Trophoblast cell (in vitro differentiated cells and primary cell): ENCODE data around the gene BANK1.
A peak's percentile ranks its signal among the peaks of the same experiment; 100 is the strongest.

ENCODE experiments used
- DNase-seq, 2 donors: peaks; one replicate each; pipeline ENCODE4 v3.0.0-alpha.2; 2016
- H2AFZ ChIP-seq: 2 replicates; pipeline ENCODE4 v1.6.1; 2013; ENCODE audit warnings: low read length, moderate library complexity, mild to moderate bottlenecking; ENCODE audit not compliant: insufficient read depth, poor library complexity
- H2AK5ac ChIP-seq: 2 replicates; pipeline ENCODE4 v1.6.1; 2013; ENCODE audit warnings: mild to moderate bottlenecking, low read length
- H2BK120ac ChIP-seq: 2 replicates; pipeline ENCODE4 v1.6.1; 2013; ENCODE audit warnings: low read length, mild to moderate bottlenecking, moderate library complexity; ENCODE audit not compliant: insufficient read depth, poor library complexity
- H2BK12ac ChIP-seq: 2 replicates; pipeline ENCODE4 v1.6.1; 2013; ENCODE audit warnings: mild to moderate bottlenecking, low read length, moderate library complexity
- H2BK5ac ChIP-seq: 2 replicates; pipeline ENCODE4 v1.6.1; 2013; ENCODE audit warnings: low read length, low read depth, moderate library complexity, mild to moderate bottlenecking; ENCODE audit not compliant: poor library complexity
- H3K14ac ChIP-seq: 2 replicates; pipeline ENCODE4 v1.6.1; 2013; ENCODE audit warnings: mild to moderate bottlenecking, low read length
- H3K18ac ChIP-seq: 2 replicates; pipeline ENCODE4 v1.6.1; 2013; ENCODE audit warnings: mild to moderate bottlenecking, low read length
- H3K23ac ChIP-seq: 2 replicates; pipeline ENCODE4 v1.6.1; 2013; ENCODE audit warnings: low read length
- H3K27ac ChIP-seq: 2 replicates; pipeline ENCODE4 v1.5.1; 2013; ENCODE audit warnings: low read depth, mild to moderate bottlenecking, inconsistent platforms, low read length, moderate library complexity
- H3K27me3 ChIP-seq: 2 replicates; pipeline ENCODE4 v1.6.1; 2013; ENCODE audit warnings: inconsistent platforms, mild to moderate bottlenecking, low read length, moderate library complexity; ENCODE audit not compliant: insufficient read depth
- H3K36me3 ChIP-seq, 2 experiments: 1 replicate in 1 of 2; 2 replicates in 1 of 2; pipeline ENCODE4 v1.6.1; 2013; ENCODE audit warnings: low read length in 2 of 2, mild to moderate bottlenecking in 2 of 2, moderate library complexity in 1 of 2; ENCODE audit not compliant: insufficient read depth in 2 of 2, control insufficient read depth in 1 of 2
- H3K4ac ChIP-seq: 2 replicates; pipeline ENCODE4 v1.6.1; 2013; ENCODE audit warnings: low read depth, mild to moderate bottlenecking, low read length, moderate library complexity
- H3K4me1 ChIP-seq, 2 experiments: 1 replicate in 1 of 2; 2 replicates in 1 of 2; pipeline ENCODE4 v1.6.1; 2013; ENCODE audit warnings: low read length in 2 of 2, mild to moderate bottlenecking in 2 of 2, moderate library complexity in 1 of 2; ENCODE audit not compliant: insufficient read depth in 2 of 2, control insufficient read depth in 1 of 2
- H3K4me2 ChIP-seq: 2 replicates; pipeline ENCODE4 v1.6.1; 2013; ENCODE audit warnings: inconsistent platforms, mild to moderate bottlenecking, low read length, moderate library complexity
- H3K4me3 ChIP-seq: 2 replicates; pipeline ENCODE4 v1.5.1; 2013; ENCODE audit warnings: mild to moderate bottlenecking, low read depth, low read length, inconsistent platforms
- H3K79me1 ChIP-seq: one replicate; pipeline ENCODE4 v1.6.1; 2013; ENCODE audit warnings: low read length
- H3K79me2 ChIP-seq: 2 replicates; pipeline ENCODE4 v1.6.1; 2013; ENCODE audit warnings: low read length, mild to moderate bottlenecking; ENCODE audit not compliant: control insufficient read depth, insufficient read depth, poor library complexity
- H3K9ac ChIP-seq: 2 replicates; pipeline ENCODE4 v1.6.1; 2013; ENCODE audit warnings: mild to moderate bottlenecking, low read length
- H3K9me3 ChIP-seq: 2 replicates; pipeline ENCODE4 v1.6.1; 2013; ENCODE audit warnings: low read depth, mild to moderate bottlenecking, control low read depth, inconsistent platforms, low read length; ENCODE audit not compliant: insufficient read depth
- H4K12ac ChIP-seq: 2 replicates; pipeline ENCODE4 v1.6.1; 2013; ENCODE audit warnings: low read depth, mild to moderate bottlenecking, low read length, moderate library complexity
- H4K8ac ChIP-seq: 2 replicates; pipeline ENCODE4 v1.6.1; 2013; ENCODE audit warnings: low read depth, mild to moderate bottlenecking, low read length, moderate library complexity
- H4K91ac ChIP-seq: one replicate; pipeline ENCODE4 v1.6.1; 2013; ENCODE audit warnings: low read depth, mild to moderate bottlenecking, low read length, moderate library complexity
- WGBS: extraction: QIAGEN DNeasy Blood & Tissue Kit; methylation state at CpG from one replicate; pipeline ENCODE4 v1.1.7; 2013; ENCODE audit warnings: missing lambda C conversion rate; ENCODE audit not compliant: insufficient read length, insufficient coverage; ENCODE audit errors: extremely low coverage; 5-methylcytosine and 5-hydroxymethylcytosine counted together

The BANK1 gene

DNA sequence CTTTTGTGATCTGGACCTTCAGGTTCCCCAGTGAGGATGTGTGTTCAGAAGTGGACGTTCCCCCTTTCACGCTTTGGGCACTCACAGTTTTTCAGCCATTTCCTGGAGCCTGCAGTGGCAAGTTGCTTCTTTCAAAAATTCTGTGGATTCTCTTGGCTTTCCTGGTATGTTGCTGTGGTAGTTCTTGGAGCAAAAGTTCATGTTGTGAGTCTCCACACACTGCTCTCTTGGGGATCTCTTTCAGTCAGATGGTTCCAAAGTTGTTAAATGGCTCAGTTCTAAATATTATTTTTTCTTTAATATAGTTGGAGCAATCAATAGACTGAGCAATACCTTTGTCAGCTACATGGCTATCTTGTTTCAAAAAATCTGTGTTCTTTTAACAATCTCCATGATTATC, 28.5 kb upstream of the BANK1 start:
- H2BK5ac ChIP-seq, result peak overlapping the region; percentile 14
- H3K27me3 ChIP-seq, result no peaks in the 10 kb centered on the region
- H3K14ac ChIP-seq, result no peak overlapping the region
- H3K18ac ChIP-seq, result no peak overlapping the region
- H3K4me2 ChIP-seq, result no peak overlapping the region
- H3K9me3 ChIP-seq, result no peaks in the 10 kb centered on the region
- H3K4me1 ChIP-seq, result peaks cover 0 to 7% of the 10 kb centered on the region in 2 experiments
- peak in 1 of 2 donors; percentile 30 for DNase-seq
- H2BK120ac ChIP-seq, result no peak overlapping the region
- no peak overlapping the region for H3K9ac ChIP-seq
- H3K79me2 ChIP-seq, result no peaks in the 10 kb centered on the region
- H3K36me3 ChIP-seq, result no peaks in the 10 kb centered on the region
- H2AK5ac ChIP-seq, result no peak overlapping the region
- H4K91ac ChIP-seq, result no peak overlapping the region
- H3K79me1 ChIP-seq, result no peaks in the 10 kb centered on the region
- no CpG with 5 or more reads among the region's 2 CpGs for WGBS
- no peak overlapping the region for H3K4ac ChIP-seq
- H3K27ac ChIP-seq, result no peak overlapping the region
- H4K12ac ChIP-seq, result no peak overlapping the region
- no peak overlapping the region for H4K8ac ChIP-seq
- no peak overlapping the region for H3K4me3 ChIP-seq
- no peak overlapping the region for H2AFZ ChIP-seq
- H3K23ac ChIP-seq, result no peak overlapping the region
- no peak overlapping the region for H2BK12ac ChIP-seq

DNA sequence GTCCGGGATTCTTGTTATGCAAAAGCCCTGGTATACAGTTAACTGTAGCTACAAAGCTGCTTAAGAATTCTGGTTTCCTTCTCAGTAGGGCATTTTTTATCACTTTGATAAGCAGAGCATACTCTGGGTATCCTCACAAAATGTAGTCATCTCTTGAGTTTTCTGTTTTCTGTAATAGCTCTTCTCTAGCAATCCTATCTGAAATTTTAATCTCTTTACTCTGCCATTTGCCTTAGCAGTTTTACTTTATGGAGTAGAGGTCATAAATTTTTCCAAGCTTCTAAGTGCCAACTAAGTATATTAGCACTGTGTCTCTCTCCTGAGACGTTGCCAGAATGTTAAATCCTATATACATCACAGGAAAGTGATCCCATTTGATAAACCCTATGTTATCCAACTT, 28.0 kb upstream of the BANK1 start:
- no CpG with 5 or more reads among the region's 2 CpGs for WGBS
- H3K79me1 ChIP-seq, result no peaks in the 10 kb centered on the region
- no peak overlapping the region for H3K4ac ChIP-seq
- no peak overlapping the region for H4K12ac ChIP-seq
- H3K4me1 ChIP-seq, result peaks cover 0 to 7% of the 10 kb centered on the region in 2 experiments
- DNase-seq, result peak in 1 of 2 donors; percentile 40
- H2BK5ac ChIP-seq, result no peak overlapping the region
- H3K27ac ChIP-seq, result no peak overlapping the region
- no peaks in the 10 kb centered on the region for H3K27me3 ChIP-seq
- H3K4me2 ChIP-seq, result no peak overlapping the region
- H2BK12ac ChIP-seq, result no peak overlapping the region
- no peaks in the 10 kb centered on the region for H3K79me2 ChIP-seq
- H3K9ac ChIP-seq, result no peak overlapping the region
- no peaks in the 10 kb centered on the region for H3K9me3 ChIP-seq
- H3K23ac ChIP-seq, result no peak overlapping the region
- H3K14ac ChIP-seq, result no peak overlapping the region
- no peaks in the 10 kb centered on the region for H3K36me3 ChIP-seq
- H4K91ac ChIP-seq, result no peak overlapping the region
- no peak overlapping the region for H2AK5ac ChIP-seq
- H4K8ac ChIP-seq, result no peak overlapping the region
- no peak overlapping the region for H2BK120ac ChIP-seq
- H3K18ac ChIP-seq, result no peak overlapping the region
- H3K4me3 ChIP-seq, result no peak overlapping the region
- no peak overlapping the region for H2AFZ ChIP-seq

GRCh38 chr4:101763576-101763975, 27.0 kb upstream of the BANK1 start:
- Histone ChIP-seq H2AK5ac (no peak overlapping the region), H4K91ac (no peak overlapping the region), H3K9me3 (no peaks in the 10 kb centered on the region), H3K18ac (no peak overlapping the region), H3K79me2 (no peaks in the 10 kb centered on the region), H4K12ac (no peak overlapping the region), H3K4me2 (no peak overlapping the region), H2AFZ (no peak overlapping the region), H3K4ac (no peak overlapping the region), H4K8ac (no peak overlapping the region), H3K4me3 (no peak overlapping the region), H3K14ac (no peak overlapping the region), H3K27me3 (no peaks in the 10 kb centered on the region), H3K23ac (no peak overlapping the region), H2BK12ac (no peak overlapping the region), H3K9ac (no peak overlapping the region), H3K27ac (no peak overlapping the region), H3K4me1 (peaks cover 0 to 7% of the 10 kb centered on the region in 2 experiments), H2BK5ac (no peak overlapping the region), H2BK120ac (no peak overlapping the region), H3K36me3 (no peaks in the 10 kb centered on the region), H3K79me1 (no peaks in the 10 kb centered on the region)
- no CpG with 5 or more reads among the region's 1 CpG for WGBS
- DNase-seq, result no peak

- Histone ChIP-seq H3K27ac (no peak overlapping the region), H2BK5ac (no peak overlapping the region), H4K8ac (no peak overlapping the region), H4K12ac (no peak overlapping the region), H3K9me3 (no peaks in the 10 kb centered on the region), H3K18ac (no peak overlapping the region), H3K4ac (no peak overlapping the region), H3K9ac (no peak overlapping the region), H3K4me1 (no peaks in the 10 kb centered on the region), H3K4me3 (no peak overlapping the region), H3K14ac (no peak overlapping the region), H2BK12ac (no peak overlapping the region), H3K4me2 (no peak overlapping the region), H3K79me2 (no peaks in the 10 kb centered on the region), H2AFZ (no peak overlapping the region), H3K27me3 (no peaks in the 10 kb centered on the region), H2AK5ac (no peak overlapping the region), H3K36me3 (no peaks in the 10 kb centered on the region), H3K79me1 (no peaks in the 10 kb centered on the region), H2BK120ac (no peak overlapping the region), H4K91ac (no peak overlapping the region), H3K23ac (no peak overlapping the region)
- WGBS, result no CpG with 5 or more reads among the region's 1 CpG
- peak in 1 of 2 donors; percentile 19 for DNase-seq
Measured at GRCh38 chr4:101774807-101775206, 15.7 kb upstream of the BANK1 start.
